GM23248 (cell line): ENCODE data around the gene TCEAL9.

ENCODE experiments used
- EZH2 ChIP-seq: fragments of 200-600 bp; sonication (generic); IDR thresholded peaks from 2 replicates; pipeline ENCODE4 v1.6.1; 2018; ENCODE audit warnings: antibody characterized with exemption, mild to moderate bottlenecking; ENCODE audit not compliant: insufficient read depth, poor library complexity, severe bottlenecking
- EZH2phosphoT487 ChIP-seq: fragments of 200-600 bp; sonication (generic); IDR thresholded peaks from 2 replicates; pipeline ENCODE4 v1.6.1; 2018; ENCODE audit warnings: antibody characterized with exemption, moderate library complexity, mild to moderate bottlenecking, low read depth; ENCODE audit not compliant: insufficient read depth

DNA sequence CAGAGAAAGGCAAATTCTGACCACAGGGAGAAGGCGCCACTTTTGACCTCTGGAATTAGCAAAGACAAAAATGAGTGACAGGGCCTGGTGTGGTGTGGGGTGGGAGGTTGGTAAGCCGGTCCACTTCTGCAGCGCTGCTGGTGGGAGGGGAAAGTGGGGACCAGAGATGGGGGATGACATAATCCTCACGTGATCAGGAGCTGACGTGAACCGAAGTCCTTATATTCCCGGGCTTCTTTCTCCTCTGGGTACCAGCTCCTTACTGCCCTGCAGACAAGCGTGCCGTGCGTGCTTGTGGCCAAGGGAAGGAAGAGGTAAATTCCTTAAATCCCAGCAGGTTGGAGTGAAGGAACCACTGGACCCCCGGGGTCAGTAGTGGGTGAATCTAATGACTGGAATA, 26.3 kb upstream of the TCEAL9 start, which contains the start of gene TCEAL7:
- TF ChIP-seq EZH2 (no peak), EZH2phosphoT487 (no peak)
